GM19240 (cell line): ENCODE results near the gene ROBO1.
"Not testable (repeated sequence)": the region's sequence is repeated elsewhere in the genome, so short reads cannot be mapped to it uniquely, and the experiment has no call there.

Experiments used
- DNase-seq: peaks from one replicate; pipeline ENCODE4 v3.0.0; 2011; ENCODE audit warnings: low spot score; ENCODE audit not compliant: insufficient read length

Gene ROBO1

GRCh38 chr3:79378064-79378463 lies 389.7 kb downstream of the ROBO1 start:
- no peak for DNase-seq

- DNase-seq: no peak
Observed at GRCh38 chr3:79369306-79369705, 398.5 kb downstream of the ROBO1 start.

- DNase-seq: no peak
Observed at GRCh38 chr3:79368403-79368802, 399.4 kb downstream of the ROBO1 start.

GRCh38 chr3:79367803-79368202 lies 400.0 kb downstream of the ROBO1 start:
- DNase-seq: no peak

GRCh38 chr3:79367066-79367465 lies 400.7 kb downstream of the ROBO1 start:
- no peak for DNase-seq

- no peak for DNase-seq
Observed at GRCh38 chr3:79366414-79366813, 401.4 kb downstream of the ROBO1 start.

GRCh38 chr3:79364784-79365183 lies 403.0 kb downstream of the ROBO1 start:
- no peak for DNase-seq

GRCh38 chr3:79362571-79363270 lies 405.1 kb downstream of the ROBO1 start:
- no peak for DNase-seq

- DNase-seq: no peak
Observed at GRCh38 chr3:79361748-79362378, 405.9 kb downstream of the ROBO1 start.

GRCh38 chr3:79358327-79358726 lies 409.5 kb downstream of the ROBO1 start:
- DNase-seq: no peak

- DNase-seq: no peak
Observed at GRCh38 chr3:79354179-79354688, 413.6 kb downstream of the ROBO1 start.

GRCh38 chr3:79351699-79352098 lies 416.1 kb downstream of the ROBO1 start:
- no peak for DNase-seq

GRCh38 chr3:79344876-79345871 lies 422.6 kb downstream of the ROBO1 start:
- DNase-seq: no peak

GRCh38 chr3:79341961-79342360 lies 425.8 kb downstream of the ROBO1 start:
- no peak for DNase-seq

- no peak for DNase-seq
Observed at GRCh38 chr3:79339846-79340245, 428.0 kb downstream of the ROBO1 start.

- no peak for DNase-seq
Observed at GRCh38 chr3:79337798-79338197, 430.0 kb downstream of the ROBO1 start.

GRCh38 chr3:79329154-79329553 lies 438.6 kb downstream of the ROBO1 start:
- DNase-seq: no peak

- DNase-seq: no peak
Observed at GRCh38 chr3:79326642-79327041, 441.2 kb downstream of the ROBO1 start.

- DNase-seq: not testable (repeated sequence)
Observed at GRCh38 chr3:79325833-79326383, 441.9 kb downstream of the ROBO1 start.

GRCh38 chr3:79317551-79318518 lies 450.0 kb downstream of the ROBO1 start:
- no peak for DNase-seq
